IPS DF 4.7 (cell line): ENCODE measurements around the gene PRDM15.

ENCODE experiments used
- DNase-seq: peaks from one replicate; pipeline ENCODE4 v3.0.0-alpha.2; 2013; ENCODE audit warnings: low spot score; ENCODE audit errors: extremely low read depth

PRDM15 gene

DNA sequence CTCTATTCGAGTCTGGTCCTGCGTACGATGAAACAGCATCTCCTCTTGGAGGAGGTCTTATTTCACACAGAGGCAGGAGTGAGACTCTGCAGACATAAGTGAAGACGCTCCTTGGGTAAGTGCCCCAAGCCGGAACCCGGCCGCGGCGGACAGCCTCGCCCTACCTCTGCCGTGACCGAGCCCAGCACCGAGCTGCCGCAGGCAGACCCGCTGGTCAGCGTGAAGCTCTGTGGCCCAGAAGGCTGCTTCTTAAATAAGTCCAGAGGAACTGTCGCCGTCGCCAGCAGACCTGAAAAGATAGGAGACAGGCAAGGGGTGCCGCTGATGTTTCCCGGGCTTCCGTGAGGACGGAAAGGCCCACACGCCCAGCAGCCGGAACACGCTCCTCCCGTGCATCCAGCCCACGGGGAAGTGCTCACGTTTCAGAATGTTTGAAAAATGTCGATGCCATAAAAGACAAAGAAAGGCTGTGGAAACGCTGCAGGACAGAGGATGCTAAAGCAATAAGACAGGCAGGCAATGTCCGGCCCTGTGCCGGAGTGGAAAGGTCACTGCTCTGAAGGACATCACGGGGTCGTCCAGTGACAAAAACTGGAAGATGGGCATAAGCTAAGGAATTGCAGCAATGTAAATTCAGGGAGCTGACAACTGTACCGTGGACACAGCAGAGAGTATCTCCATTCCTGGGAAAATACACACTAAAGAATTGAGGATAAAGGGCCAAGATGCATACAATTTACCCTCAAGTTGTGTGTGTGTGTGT, 28.5 kb upstream of the PRDM15 start:
- DNase-seq, result no peak

DNA sequence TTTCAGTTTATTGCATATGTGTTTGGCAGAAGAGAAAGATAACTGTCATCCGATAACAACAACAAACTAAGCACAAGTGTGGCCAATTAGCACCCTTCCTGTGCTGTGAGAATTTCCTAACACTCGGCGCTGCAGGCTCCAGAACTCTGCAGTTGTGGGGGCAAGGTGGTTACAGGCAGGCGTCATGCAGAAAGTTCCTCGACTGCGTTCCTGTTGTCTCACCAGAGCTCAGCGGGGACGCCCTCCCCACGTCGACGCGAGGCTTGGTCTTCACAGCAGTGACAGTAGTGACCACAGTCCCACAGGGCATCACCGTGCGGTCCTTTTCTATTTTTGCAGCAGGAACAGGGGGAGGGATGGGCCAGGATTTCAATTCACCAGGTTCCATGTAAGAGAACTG, 27.6 kb upstream of the PRDM15 start:
- no peak for DNase-seq

DNA sequence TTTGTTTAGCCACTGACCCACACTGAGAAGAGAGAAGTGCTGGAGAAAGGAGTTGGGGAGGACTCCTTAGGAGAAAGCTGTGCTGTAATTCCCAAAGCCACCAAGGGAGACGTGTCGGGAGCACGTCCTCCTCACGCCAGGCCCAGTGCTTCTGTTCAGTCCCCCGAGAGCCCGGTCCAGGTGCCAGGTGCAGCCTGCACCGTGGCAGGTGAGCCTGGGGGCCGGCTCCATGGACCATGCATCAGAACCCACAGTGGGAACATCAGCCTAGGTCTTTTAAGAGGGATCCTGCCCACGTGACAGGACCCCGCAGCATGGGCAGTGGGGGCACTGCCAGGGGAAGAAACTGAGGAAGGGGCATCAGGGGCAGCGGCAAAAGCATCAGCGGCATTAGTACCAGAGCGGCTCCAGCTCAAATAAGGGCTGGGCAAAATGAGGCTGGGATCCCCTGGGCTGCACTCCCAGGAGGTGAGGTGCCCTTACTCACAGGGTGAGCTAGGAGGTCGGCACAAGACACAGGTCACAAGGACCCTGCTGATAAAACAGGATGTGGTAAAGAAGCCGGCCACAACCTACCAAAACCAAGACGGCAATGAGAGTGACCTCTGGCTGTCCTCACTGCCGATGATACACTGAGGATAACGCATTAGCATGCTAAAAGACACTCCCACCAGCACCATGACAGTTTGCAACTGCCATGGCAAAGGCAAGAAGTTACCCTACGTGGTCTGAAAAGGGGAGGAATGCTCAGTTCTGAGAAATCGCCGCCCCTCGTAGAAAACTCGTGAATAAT, 24.6 kb upstream of the PRDM15 start:
- DNase-seq, result no peak

DNA sequence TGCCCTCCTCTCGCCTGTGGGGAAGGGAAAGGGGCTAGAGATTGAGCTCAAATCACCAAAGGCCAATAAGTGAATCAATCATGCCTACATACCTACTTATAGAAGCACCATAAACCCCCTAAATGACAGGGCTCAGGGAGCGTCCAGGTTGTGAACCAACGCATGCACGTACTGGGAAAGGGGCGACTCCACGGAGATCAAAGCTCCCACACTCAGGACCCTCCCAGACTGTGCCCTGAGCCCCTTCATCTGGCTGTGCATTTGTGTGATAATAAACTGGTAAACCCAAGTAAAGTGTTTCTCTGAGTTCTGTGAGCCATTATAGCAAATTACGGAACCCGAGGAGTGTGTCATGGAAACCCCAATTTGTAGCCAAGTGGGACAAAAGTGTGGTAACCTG, 23.8 kb upstream of the PRDM15 start:
- DNase-seq, result no peak

DNA sequence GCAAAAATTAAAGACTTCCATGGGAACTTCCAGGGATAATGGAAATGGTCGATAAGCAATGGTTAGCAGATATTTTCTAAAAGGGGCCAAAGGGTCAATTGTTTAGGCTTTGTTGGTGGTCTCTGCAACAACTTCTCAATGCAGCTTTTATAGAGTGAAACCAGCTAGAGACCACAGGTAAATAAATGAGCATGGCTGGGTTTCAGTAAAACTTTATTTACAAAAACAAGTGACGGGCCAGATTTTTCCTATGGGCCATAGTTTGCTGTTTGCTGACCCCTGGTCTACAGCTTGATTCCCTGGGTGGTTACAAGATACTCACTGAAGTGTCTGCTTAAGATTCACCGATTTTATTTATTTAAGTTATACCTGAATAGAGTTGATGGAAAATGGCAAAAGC, 22.6 kb upstream of the PRDM15 start:
- DNase-seq, result no peak

DNA sequence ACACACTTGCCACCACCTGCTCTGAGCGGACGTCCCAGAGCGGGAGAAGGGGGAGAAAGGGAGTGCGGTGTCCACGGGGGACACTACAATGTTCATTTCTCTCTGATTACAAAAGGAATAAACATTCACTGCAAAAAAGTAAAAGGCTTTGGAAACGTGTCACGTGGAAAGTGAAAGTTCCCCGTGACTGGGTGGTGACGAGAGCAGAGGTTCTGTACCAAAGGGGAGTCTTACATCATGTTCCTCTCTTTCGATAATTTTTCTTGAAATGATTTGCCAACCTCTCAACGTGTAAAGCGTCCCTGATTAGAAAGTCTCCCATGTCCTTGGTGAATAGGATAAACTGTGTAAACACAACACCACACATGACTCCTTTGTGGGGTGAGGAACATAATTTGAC, 22.0 kb upstream of the PRDM15 start:
- DNase-seq, result no peak

DNA sequence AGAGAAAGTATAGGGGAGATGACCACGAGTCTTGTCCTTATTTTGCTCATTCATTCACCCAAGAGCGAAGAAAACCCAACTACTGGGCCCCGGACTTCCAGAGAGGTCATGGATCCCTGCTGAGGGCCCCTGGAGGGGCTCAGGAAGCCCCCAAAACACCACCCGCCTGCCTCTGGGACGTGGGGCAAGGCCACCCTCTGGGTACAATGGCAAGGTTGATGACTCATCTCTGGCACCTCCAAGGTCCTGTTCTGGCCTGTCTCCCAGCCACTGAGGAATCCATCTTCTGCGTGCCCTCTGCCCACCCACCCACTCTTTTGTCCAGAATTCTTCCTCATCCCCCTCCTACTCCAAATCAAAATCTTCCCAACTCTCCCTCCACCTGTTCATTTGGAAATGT, 21.3 kb upstream of the PRDM15 start:
- DNase-seq, result no peak

DNA sequence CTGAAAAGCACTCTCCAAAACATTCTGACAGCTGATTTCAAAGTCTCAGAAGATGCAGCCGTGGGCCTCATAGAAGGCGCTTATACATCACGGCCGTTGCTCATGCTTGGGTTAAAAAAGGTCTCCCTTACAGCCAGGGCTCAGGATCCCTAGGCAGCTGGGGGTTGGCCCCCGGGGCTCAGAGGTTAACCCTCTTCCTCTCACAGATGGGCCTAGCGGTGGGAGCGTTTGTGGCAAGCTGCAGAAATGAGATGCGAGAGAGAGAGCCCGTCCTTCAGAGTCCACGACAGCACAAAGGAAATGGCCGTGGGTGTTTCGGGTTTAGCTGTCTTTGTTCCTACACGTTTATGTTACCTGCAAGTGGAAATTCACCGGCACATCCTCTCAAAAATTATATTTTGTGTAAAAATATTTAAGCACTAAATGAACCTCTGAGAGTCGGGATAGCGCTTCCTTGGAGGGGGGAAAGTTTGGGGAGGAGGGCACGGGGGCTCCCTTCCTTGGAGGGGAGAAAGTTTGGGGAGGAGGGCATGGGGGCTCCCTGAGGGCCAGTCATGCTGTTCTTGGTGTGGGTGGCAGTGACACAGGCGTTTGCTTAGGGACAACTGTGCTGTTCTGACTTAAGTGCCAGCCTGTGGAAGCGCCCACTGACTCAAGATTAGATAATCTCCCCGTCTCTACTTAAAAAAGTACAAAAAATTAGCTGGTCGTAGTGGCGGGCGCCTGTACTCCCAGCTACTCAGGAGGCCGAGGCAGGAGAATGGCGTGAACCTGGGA, 20.5 kb upstream of the PRDM15 start:
- DNase-seq, result no peak

DNA sequence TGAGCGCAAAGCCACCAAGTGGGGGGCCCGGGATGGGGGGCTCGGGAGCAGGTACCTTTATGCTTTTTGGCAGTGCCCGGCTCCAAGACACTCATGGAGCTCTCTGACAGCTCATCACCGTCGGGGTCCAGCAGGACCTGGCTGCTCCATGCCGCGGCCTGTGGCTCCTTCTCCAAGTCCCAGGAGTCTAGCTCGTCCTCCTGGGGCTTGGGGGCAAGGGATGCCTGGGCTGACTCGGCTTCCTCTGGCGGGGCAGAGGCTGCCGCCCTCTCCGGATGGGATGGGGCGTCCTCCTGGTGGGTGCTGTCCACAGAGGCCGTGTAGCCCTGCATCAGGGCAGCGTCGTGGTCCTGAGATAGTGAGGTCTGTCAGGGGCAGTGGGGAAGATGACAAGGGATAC, 19.9 kb upstream of the PRDM15 start:
- DNase-seq, result no peak

DNA sequence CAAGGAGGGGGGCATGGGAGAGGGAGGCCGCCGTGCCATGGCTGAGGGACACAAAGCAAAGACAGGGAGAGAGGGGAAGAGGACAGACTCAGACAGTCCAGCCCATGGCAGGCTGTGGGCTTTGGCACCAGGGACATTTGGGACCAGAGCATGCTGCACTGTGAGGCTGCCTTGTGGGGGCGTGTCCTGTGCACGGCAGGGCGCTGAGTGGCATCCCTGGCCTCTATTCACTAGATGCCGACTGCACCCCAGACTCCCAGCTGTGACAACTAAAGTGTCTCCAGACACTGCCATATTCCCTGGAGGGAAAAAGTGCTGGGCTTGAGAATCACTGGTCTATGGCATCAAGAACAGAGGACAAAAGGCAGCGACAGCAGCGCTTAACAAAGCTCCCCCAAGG, 18.6 kb upstream of the PRDM15 start:
- no peak for DNase-seq

DNA sequence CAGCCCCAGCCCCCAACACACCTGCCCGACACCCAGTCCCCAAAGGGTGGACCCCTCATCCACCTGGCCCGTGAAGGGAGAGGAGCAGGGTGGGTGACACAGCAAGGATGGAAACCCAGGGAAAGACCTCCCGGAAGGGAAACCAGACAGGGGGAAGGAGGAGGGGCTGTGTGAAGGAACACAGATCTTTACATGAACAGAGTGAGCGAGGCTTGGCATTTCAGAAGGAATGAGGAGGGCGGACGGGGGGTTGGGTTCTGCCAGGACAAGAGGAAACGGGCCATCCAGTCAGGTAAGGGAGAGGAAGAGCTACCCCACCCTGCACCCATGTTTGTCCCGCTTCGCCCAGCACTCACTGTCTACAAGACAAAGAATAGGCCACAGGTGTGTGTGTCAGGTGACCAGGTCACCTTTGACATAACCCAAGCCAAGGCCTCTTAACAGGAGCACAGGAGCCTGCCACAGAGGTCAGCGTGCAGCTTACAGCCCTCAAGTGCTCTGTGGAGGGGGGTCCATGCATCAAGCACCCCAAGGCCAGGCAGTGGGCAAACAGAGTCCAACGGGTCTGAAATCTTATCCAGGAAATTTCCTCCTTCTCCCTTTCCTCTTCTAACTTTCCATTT, 18.0 kb upstream of the PRDM15 start:
- no peak for DNase-seq

DNA sequence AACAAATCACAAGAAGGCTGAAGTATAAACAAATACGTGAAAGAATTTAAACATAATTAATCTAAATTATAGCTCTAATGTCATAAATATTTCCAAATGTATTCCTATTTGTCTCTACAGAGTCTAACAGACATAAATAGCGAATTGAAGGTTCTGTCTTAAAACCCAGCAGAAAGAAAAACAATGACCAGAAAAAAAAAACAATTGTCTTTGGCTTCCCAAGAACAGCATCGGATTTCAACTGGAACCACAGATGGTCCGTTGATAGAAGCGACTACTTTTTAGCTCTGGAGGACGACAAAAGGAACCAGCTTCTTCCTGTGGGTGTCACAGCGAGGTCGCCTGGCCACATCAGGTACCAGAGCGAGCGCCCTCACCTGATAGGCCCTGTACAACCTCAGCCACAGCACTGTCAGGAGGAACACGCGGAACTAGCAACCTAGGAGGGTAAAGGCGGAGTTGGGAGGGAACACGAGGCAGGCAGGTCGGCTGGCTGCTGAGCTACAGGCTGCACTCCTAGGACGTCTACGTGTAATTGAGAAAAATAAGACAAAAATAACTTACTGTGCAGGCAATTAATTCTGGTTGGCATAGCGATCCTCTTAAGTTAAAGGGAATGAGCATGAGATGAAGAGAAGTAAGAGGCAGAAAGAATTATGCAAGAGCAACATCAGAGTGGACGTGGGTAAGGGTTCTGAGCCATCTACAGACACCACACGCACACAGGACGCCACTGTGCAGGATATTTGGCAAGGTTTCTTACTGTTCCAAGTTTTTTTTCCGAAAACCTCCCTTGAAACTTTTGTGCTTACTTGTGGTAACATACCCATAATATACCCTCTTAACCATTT, 16.7 kb upstream of the PRDM15 start:
- no peak for DNase-seq

DNA sequence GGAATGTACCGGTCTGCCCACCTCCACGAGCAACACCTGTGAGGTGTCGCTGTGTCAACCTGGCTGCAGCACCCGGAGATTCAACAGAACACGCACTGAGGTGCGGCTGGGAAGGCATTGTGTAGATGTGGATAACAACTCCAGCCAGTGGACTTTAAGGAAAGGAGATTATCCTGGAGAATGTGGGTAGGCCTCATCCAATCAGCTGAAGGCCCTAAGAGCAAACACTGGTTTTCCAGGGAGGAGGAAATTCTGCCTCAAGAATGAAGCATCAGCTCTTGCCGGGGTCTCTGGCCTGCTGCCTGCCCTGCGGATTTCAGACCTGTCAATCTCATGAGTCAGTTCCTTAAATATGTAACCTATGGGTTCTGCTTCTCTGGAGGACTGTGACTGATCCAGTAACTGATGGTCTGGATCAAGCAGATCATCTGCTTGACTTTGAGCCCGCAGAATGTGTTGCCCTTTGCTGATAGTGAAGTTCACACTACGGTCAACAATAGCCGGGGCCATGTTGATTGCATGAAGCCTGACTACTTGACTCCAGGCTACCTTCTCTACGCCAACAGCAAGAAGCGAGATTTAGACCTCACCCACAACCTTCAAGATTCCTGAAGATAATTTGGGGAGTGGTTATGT, 15.9 kb upstream of the PRDM15 start:
- DNase-seq, result no peak

DNA sequence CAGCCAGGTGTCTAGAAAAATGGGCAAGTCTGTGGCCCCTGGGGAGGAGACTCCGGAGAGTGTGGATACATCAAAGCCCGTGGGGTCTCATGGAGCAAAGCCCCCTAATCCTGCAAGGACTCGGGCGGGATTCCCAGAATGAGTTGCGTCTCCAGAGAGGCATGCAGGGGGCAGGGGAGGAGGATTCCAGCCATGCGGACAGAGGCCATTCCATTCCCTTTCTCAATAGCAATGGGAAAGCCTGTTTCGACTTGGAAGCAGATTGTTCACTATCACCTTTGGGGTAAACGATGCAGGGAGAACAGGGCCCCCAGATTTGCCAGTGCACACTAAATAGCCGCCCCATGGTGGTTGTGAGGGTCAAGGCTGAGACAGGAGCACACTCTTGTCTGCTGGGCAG, 15.4 kb upstream of the PRDM15 start:
- no peak for DNase-seq

DNA sequence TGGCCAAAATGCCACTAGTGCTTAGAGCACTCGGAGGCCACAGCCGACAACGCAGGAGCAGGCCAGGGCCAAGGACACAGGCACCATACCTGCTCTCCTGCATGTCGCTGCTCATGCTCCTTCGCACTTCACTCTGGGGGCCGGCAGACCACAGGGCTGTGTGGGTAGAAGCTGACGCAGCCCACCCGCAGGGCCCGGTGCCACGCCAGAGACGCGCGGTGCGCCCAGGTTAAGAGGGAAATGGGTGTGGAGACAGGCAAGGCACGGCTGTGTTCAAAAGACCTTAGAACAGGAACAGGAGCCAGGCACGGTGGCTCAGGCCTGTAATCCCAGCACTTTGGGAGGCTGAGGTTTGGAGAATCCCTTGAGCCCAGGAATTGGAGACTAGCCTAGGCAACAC, 13.6 kb upstream of the PRDM15 start:
- no peak for DNase-seq

DNA sequence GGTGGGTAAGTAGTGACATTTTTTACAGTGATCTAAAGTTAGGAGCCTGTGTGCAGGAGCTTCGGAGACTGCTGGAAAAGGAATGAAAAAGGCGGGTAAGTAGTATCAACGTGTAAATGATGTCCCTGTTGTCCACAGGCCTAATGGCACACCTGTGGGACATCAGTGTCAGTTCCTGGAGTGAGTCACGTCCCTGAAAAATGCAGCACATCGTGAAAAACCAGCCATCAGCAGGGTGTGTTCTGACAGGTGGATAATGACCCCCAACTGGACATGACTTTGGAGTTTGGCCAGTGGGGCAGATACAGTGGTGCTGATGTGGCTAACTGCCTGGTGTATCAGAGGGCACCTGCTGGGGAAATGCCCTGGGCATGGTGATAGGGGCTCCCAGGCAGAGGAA, 12.0 kb upstream of the PRDM15 start:
- DNase-seq, result no peak

DNA sequence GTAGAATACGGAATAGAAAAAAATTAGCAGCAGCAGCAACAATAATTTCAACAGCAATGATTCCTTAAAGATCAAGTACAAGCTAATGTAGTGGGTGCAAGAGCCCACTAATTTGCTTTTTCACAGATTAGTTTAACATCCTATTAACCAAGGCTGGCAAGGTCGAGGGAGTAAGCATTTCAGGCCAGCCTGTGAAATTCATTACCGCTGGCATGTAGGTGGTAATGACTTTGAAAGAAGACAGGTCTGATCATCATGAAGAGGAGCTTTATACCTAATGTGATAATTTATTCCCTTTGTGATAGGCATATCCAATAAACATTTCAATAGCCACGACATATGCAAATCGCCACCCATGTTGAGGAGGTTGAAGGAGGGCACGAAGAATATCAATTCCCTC, 11.2 kb upstream of the PRDM15 start:
- no peak for DNase-seq

DNA sequence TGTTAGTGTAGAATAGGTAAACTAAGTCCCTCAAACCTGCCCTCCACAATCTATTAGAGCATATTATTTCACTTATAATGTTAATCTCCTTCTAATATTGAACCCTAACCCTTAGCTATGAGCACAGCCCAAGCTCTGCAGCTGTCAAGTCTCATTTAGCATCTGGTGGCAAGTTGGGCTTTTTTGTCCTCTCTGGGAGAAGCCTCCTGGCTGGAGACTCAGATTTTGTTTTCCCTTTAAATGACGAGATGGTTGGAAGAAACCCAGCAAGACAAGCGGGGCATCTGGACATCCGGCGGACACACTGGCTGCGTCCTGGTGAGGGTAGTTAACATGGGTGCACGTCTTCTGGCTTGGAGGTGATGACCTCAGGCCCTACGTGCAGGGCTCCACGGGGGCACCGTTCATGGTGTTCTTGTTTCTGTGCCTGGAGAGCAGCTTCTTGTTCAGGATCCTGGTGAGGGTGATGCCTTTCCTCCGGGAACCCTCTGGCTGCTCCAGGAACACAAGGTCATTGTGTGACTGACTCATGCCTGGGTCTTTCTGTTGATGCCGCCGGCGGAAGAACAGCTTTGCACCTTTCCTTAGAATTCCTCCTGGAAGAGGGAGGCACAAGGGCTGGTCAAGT, 9.7 kb upstream of the PRDM15 start:
- no peak for DNase-seq

DNA sequence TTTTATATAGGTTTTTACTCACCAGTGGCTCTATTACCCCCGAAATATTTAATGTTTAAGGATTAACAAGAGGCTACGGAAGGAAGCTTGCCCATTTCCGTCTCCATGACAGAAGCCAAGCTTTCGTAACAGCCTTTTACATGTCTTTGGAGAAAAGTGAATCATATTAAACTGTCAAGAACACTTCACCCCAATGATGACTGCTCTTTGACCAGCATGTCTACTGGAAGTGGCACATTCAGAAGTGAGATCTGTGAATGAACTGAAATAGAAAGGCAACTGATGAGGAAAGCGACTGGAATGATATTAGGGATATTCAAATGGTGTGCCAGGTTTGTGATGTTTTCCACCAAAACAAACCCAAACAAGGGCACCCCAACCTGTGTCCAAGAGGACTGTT, 8.5 kb upstream of the PRDM15 start:
- no peak for DNase-seq

DNA sequence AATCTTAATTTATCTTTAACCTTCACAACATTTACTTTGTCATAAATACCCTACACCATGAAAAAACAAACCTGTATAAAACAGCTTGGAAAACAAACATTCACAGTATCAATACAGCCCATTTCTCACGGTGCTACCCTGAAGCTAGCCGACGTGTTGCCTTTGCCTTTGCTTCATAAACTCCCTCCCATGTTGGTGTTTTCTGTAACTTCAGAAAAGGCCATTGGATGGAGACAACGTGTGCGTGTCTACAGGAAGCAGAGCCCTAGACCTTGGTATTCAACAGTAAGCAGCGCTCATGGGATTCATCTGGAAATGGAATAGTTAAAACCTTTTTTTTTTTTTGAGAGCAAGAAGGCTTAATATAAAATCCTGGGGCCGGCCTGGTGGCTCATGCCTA, 7.2 kb upstream of the PRDM15 start:
- no peak for DNase-seq
